B cell (primary cell): ENCODE data around the gene UBR3. TPM values are rescaled to one million over a fixed set of nuclear protein-coding genes. Genes with fewer than 3 reads are reported as not detected.

Experiments
- ATAC-seq: fragments of 200-7000 bp; cut with Tn5 transposase; one replicate; pipeline ENCODE4 v1.10.0; 2021; ENCODE audit warnings: low read depth, mild to moderate bottlenecking, moderate number of reproducible peaks, moderate library complexity
- CTCF ChIA-PET: fragments of 350-600 bp; sonication (Branson Sonifier 250); formaldehyde crosslinking; loops from one replicate; lab custom pipeline; 2021; ENCODE audit warnings: antibody characterized with exemption, inconsistent platforms; lab: Charles Lee
- POLR2A ChIA-PET: fragments of 350-600 bp; sonication (Branson Sonifier 250); formaldehyde crosslinking; loops from one replicate; lab custom pipeline; 2021; ENCODE audit warnings: antibody characterized with exemption; lab: Charles Lee
- DNase-seq: peaks from one replicate; pipeline ENCODE4 v3.0.0; 2013
- H2AFZ ChIP-seq: 2 replicates; pipeline ENCODE4 v1.6.1; 2012; ENCODE audit warnings: mild to moderate bottlenecking, low read depth, low read length; ENCODE audit not compliant: insufficient read depth, poor library complexity, severe bottlenecking
- H3K27ac ChIP-seq, 2 donors: 1 replicate in 1 of 2; 2 replicates in 1 of 2; pipeline ENCODE4 v1.5.1; 2012 to 2013; ENCODE audit warnings: low read length in 2 of 2, mild to moderate bottlenecking in 2 of 2, moderate library complexity in 1 of 2
- H3K27me3 ChIP-seq, 4 experiments: fragments of 200-600 bp in 1 of 4; sonication (generic) in 1 of 4; replicated peaks in 1 of 4; 1 replicate in 2 of 4; 2 replicates in 2 of 4; pipeline versions ENCODE4 v1.6.1 to v1.7.0; 2013 to 2016; ENCODE audit warnings: low read length in 3 of 4, mild to moderate bottlenecking in 2 of 4, mixed read lengths in 1 of 4, moderate library complexity in 1 of 4; ENCODE audit not compliant: insufficient read depth in 4 of 4, control insufficient read depth in 3 of 4; ENCODE audit errors: control extremely low read depth in 1 of 4
- H3K36me3 ChIP-seq, 2 experiments: replicated peaks in 1 of 2; 1 replicate in 1 of 2; 2 replicates in 1 of 2; pipeline versions ENCODE4 v1.6.1 to v1.7.1; 2013; ENCODE audit warnings: low read length in 1 of 2; ENCODE audit not compliant: insufficient read depth in 2 of 2, control insufficient read depth in 1 of 2; ENCODE audit errors: control extremely low read depth in 1 of 2, extremely low read depth in 1 of 2
- H3K4me1 ChIP-seq, 2 donors: fragments of 200-600 bp in 1 of 2; sonication (generic) in 1 of 2; 1 replicate in 1 of 2; 2 replicates in 1 of 2; pipeline versions ENCODE4 v1.5.1 to v1.6.1; 2013 to 2017; ENCODE audit warnings: low read length in 2 of 2; ENCODE audit not compliant: control insufficient read depth in 2 of 2, insufficient read depth in 2 of 2
- H3K4me2 ChIP-seq: replicated peaks from 2 replicates; pipeline ENCODE3; 2012; ENCODE audit warnings: mild to moderate bottlenecking, low read depth, low read length; ENCODE audit not compliant: poor library complexity, severe bottlenecking
- H3K4me3 ChIP-seq, 5 experiments: fragments of 200-600 bp in 1 of 5; sonication (generic) in 1 of 5; 1 replicate in 3 of 5; 2 replicates in 2 of 5; pipeline versions ENCODE4 v1.5.1 to v1.7.0; 2011 to 2016; ENCODE audit warnings: low read length in 4 of 5, mild to moderate bottlenecking in 4 of 5, low read depth in 2 of 5, control low read depth in 1 of 5, moderate library complexity in 1 of 5; ENCODE audit not compliant: insufficient read depth in 1 of 5; ENCODE audit errors: control extremely low read depth in 1 of 5, extremely low read depth in 1 of 5
- H3K79me2 ChIP-seq: fragments of 200-600 bp; sonication (generic); one replicate; pipeline ENCODE4 v1.6.0; 2016; ENCODE audit warnings: low read length; ENCODE audit not compliant: control insufficient read depth, insufficient read depth
- H3K9ac ChIP-seq: fragments of 200-600 bp; sonication (generic); 2 replicates; pipeline ENCODE4 v1.6.1; 2017; ENCODE audit warnings: mild to moderate bottlenecking, low read length, moderate library complexity
- H3K9me3 ChIP-seq, 3 donors: one replicate each; pipeline versions ENCODE4 v1.6.1 to v1.7.1; 2013; ENCODE audit warnings: low read length in 2 of 3; ENCODE audit not compliant: control insufficient read depth in 2 of 3, insufficient read depth in 1 of 3; ENCODE audit errors: control extremely low read depth in 1 of 3
- H4K20me1 ChIP-seq: 2 replicates; pipeline ENCODE4 v1.6.0; 2012; ENCODE audit warnings: mild to moderate bottlenecking, low read length; ENCODE audit not compliant: insufficient read depth, control insufficient read depth, poor library complexity, severe bottlenecking
- H3K27ac Mint-ChIP-seq: one replicate; pipeline ENCODE4 v1.8.0; 2021; ENCODE audit warnings: mixed read lengths
- H3K27me3 Mint-ChIP-seq: one replicate; pipeline ENCODE4 v1.8.0; 2021; ENCODE audit warnings: mixed read lengths
- H3K4me1 Mint-ChIP-seq: one replicate; pipeline ENCODE4 v1.8.0; 2021; ENCODE audit warnings: mixed read lengths
- H3K4me3 Mint-ChIP-seq: one replicate; pipeline ENCODE4 v1.8.0; 2021; ENCODE audit warnings: mixed read lengths
- H3K9me3 Mint-ChIP-seq: one replicate; pipeline ENCODE4 v1.8.0; 2022; ENCODE audit warnings: mixed read lengths; ENCODE audit not compliant: insufficient read depth
- CTCF ChIP-seq: fragments of 200-600 bp; IDR thresholded peaks from one replicate; pipeline ENCODE4 v1.8.0; 2022; ENCODE audit warnings: antibody characterized with exemption, mild to moderate bottlenecking
- EZH2 ChIP-seq: IDR thresholded peaks from 2 replicates; pipeline ENCODE4 v1.6.1; 2012; ENCODE audit warnings: borderline replicate concordance, low read depth, mild to moderate bottlenecking, moderate library complexity, low read length; ENCODE audit not compliant: insufficient read depth, poor library complexity, severe bottlenecking
- WGBS: methylation state at CpG from one replicate; pipeline ENCODE4 v1.1.5; 2013; ENCODE audit warnings: missing lambda C conversion rate; ENCODE audit not compliant: insufficient coverage; 5-methylcytosine and 5-hydroxymethylcytosine counted together
- intact Hi-C: fragments of 100-400 bp; cut with micrococcal nuclease; formaldehyde crosslinking; loops from one replicate; pipeline ENCODE4 v1.10.0; 2022
- polyA plus RNA-seq: library from polyadenylated mRNA; depleted of rRNA; stranded (reverse); fragments of >200 nt; gene quantifications from 2 replicates; pipeline ENCODE4 v1.2.3, GENCODE V29; 2012
- total RNA-seq, 2 donors: library from RNA; stranded (reverse); fragments of 120-200 nt in 1 of 2; gene quantifications; 1 replicate in 1 of 2; 2 replicates in 1 of 2; pipeline versions ENCODE4 v1.2.3 to v1.2.4, GENCODE V29; 2013 to 2022

The UBR3 gene
- total and polyA plus RNA-seq, 2 donors (not counting 1 experiment from before 2014, with no cell fraction given) = 5.9 to 58.1 TPM

GRCh38 chr2:170084820-170085491 is 257.7 kb downstream of the UBR3 start:
- DNase-seq = no peak
- CTCF ChIA-PET = no interaction called here
- H3K27me3 Mint-ChIP-seq = no peaks in the 10 kb centered on the region
- peaks cover 0 to 15% of the 10 kb centered on the region in 2 experiments for H3K36me3 ChIP-seq
- H3K79me2 ChIP-seq = no peaks in the 10 kb centered on the region
- no peaks in the 10 kb centered on the region for H3K27me3 ChIP-seq
- no peaks in the 10 kb centered on the region for H3K4me1 Mint-ChIP-seq
- H3K9me3 ChIP-seq = no peaks in the 10 kb centered on the region
- TF ChIP-seq CTCF (no peak), EZH2 (no peak)
- no peak overlapping the region for H3K4me2 ChIP-seq
- H4K20me1 ChIP-seq = no peaks in the 10 kb centered on the region
- H2AFZ ChIP-seq = no peak overlapping the region
- H3K9ac ChIP-seq = no peak overlapping the region
- no peak overlapping the region for H3K27ac ChIP-seq
- WGBS = 100% methylated on average over 1 of the region's 2 CpGs
- no peak overlapping the region for H3K27ac Mint-ChIP-seq
- no peaks in the 10 kb centered on the region for H3K9me3 Mint-ChIP-seq
- POLR2A ChIA-PET = no interaction called here
- no peak overlapping the region for H3K4me3 ChIP-seq
- no peak overlapping the region for H3K4me3 Mint-ChIP-seq
- no peak for ATAC-seq
- intact Hi-C loops = no loop called here
- no peaks in the 10 kb centered on the region for H3K4me1 ChIP-seq

- H3K27ac ChIP-seq = no peak overlapping the region
- intact Hi-C loops = no loop called here
- Mint-ChIP-seq H3K4me3 (no peak overlapping the region), H3K9me3 (no peaks in the 10 kb centered on the region), H3K27ac (no peak overlapping the region), H3K4me1 (no peaks in the 10 kb centered on the region), H3K27me3 (no peaks in the 10 kb centered on the region)
- no peaks in the 10 kb centered on the region for H3K27me3 ChIP-seq
- no peak overlapping the region for H3K4me2 ChIP-seq
- ATAC-seq (no peak), DNase-seq (no peak)
- H3K36me3 ChIP-seq = peaks cover 0 to 8% of the 10 kb centered on the region in 2 experiments
- no peak overlapping the region for H2AFZ ChIP-seq
- H3K9ac ChIP-seq = no peak overlapping the region
- H3K79me2 ChIP-seq = no peaks in the 10 kb centered on the region
- no peaks in the 10 kb centered on the region for H4K20me1 ChIP-seq
- TF ChIP-seq EZH2 (no peak), CTCF (no peak)
- 95% methylated on average over 5 of the region's 5 CpGs for WGBS
- no peak overlapping the region for H3K4me3 ChIP-seq
- POLR2A ChIA-PET = no interaction called here
- no peaks in the 10 kb centered on the region for H3K4me1 ChIP-seq
- H3K9me3 ChIP-seq = no peaks in the 10 kb centered on the region
- CTCF ChIA-PET = no interaction called here
Observed at GRCh38 chr2:170086117-170086688, 258.9 kb downstream of the UBR3 start.
